ENCODE results near the gene FCN3. TPM values are rescaled to one million over a fixed set of nuclear protein-coding genes. Genes with fewer than 3 reads are reported as not detected.
A peak's percentile ranks its signal among the peaks of the same experiment; 100 is the strongest.

Gene FCN3
- total RNA-seq (2022) (not detected in 2 replicates), Bru-seq, nascent RNA (not detected), BruChase-seq, experiment 1, labeled RNA remaining after a 6-hour chase (percentile 11 among the genes with signal in this experiment), BruChase-seq, experiment 2, labeled RNA remaining after a 2-hour chase (not detected)
- long read RNA-seq: 0 reads

DNA sequence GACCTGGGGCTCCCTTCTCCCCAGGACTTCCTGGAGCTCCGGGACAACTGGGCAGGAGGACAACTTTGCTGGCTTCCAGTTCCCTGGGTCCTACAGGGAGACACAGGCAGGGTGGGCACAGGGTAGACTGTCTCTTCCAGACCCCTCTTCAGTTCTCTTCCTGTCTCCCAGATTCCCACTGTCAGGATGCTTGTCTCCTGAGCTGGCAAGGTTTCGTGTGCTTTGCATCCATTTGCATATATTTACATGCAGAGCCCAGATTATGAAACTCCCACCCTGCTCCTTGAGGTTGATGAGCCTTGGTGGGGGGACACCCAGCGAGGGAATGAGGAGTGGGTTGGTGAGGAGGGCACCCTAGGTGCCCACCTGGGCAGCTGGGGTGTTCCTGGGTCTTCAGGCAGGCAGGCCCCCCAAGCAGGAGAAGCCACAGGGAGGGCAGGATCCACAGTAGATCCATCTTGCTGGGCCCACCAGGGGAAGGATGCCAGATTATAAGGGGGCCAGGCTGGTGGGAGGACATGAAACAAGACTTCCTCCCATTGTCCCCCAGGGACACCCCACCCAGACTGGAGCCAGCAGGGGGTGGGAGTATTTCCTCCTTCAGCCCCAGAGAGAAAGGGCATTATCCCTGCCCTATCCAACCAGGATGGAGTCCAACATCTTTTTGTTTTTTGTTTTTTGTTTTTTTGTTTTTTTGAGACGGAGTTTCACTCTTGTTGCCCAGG lies at the start of gene FCN3:
Gene FCN3 (minus strand): TSS at position 463 of the 725 bp plus-strand sequence. CDS start 6 bp downstream, at position 457.
- Mint-ChIP-seq H3K4me3 (ENCODE audit: unreplicated experiment) (no peak within 1 kb of the TSS), H3K27ac (ENCODE audit: low read depth, unreplicated experiment) (no peak within 1 kb of the TSS), H3K27me3 (ENCODE audit: insufficient read depth, unreplicated experiment) (no peaks in the 10 kb centered on the region), H3K4me1 (ENCODE audit: insufficient read depth, unreplicated experiment) (peaks cover under 1% of the 10 kb centered on the region), H3K9me3 (ENCODE audit: unreplicated experiment) (no peaks in the 10 kb centered on the region), H3K36me3 (ENCODE audit: insufficient read depth, unreplicated experiment) (no peaks in the 10 kb centered on the region)
- intact Hi-C loops (cut with micrococcal nuclease): no loop called here
- no TSS peak for BruUV-seq (replicated peaks)
- TF ChIP-seq, protein P1, sequence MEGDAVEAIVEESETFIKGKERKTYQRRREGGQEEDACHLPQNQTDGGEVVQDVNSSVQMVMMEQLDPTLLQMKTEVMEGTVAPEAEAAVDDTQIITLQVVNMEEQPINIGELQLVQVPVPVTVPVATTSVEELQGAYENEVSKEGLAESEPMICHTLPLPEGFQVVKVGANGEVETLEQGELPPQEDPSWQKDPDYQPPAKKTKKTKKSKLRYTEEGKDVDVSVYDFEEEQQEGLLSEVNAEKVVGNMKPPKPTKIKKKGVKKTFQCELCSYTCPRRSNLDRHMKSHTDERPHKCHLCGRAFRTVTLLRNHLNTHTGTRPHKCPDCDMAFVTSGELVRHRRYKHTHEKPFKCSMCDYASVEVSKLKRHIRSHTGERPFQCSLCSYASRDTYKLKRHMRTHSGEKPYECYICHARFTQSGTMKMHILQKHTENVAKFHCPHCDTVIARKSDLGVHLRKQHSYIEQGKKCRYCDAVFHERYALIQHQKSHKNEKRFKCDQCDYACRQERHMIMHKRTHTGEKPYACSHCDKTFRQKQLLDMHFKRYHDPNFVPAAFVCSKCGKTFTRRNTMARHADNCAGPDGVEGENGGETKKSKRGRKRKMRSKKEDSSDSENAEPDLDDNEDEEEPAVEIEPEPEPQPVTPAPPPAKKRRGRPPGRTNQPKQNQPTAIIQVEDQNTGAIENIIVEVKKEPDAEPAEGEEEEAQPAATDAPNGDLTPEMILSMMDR (IDR thresholded peaks at IDR 0.05; ENCODE audit: unreplicated experiment): no peak
- CTCF ChIA-PET: interaction anchor here (0.6 to 1.1 kb wide), 4 partner anchors 8 to 287 kb away, joined by 3 to 5 read pairs (median 4); partner anchors contain the start of gene MAP3K6
- DNase-seq (ENCODE audit: unreplicated experiment): no peak
- POLR2A ChIA-PET: no interaction called here

DNA sequence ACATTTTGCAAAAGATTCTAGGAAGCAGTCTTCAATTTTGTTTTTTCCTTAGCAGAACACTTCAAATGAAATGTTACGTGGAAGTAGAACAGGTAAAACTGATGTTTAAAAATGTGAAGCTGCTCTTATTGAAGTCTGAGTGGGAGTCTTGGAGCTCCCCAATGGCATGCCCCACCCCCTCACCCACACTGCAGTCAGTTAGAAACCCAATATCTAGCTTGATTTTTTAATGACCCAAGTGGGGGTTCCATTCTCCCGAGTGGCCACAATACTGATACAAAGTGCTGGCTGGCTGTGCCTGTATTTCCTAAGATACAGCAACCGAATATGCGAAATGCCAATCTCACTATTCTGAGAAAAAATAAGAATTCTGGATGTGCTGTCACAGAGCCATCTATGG lies 49.1 kb upstream of the FCN3 start:
- ChIA-PET POLR2A (interaction anchor here (2.0 kb wide), 1 partner anchor 11 kb away, joined by 5 read pairs; no protein-coding TSS in a partner anchor), CTCF (interaction anchor here (0.5 to 1.4 kb wide), 5 partner anchors 9 to 194 kb away, joined by 3 to 4 read pairs (median 4); no protein-coding TSS in a partner anchor)
- no peak overlapping the region for H3K27ac Mint-ChIP-seq (ENCODE audit: low read depth, unreplicated experiment)
- no peaks in the 10 kb centered on the region for H3K27me3 Mint-ChIP-seq (ENCODE audit: insufficient read depth, unreplicated experiment)
- TF ChIP-seq, protein P1 (IDR thresholded peaks at IDR 0.05; ENCODE audit: unreplicated experiment): no peak
- no peak for DNase-seq (ENCODE audit: unreplicated experiment)
- H3K4me3 Mint-ChIP-seq (ENCODE audit: unreplicated experiment): no peak overlapping the region
- peaks cover 70% of the 10 kb centered on the region for H3K36me3 Mint-ChIP-seq (ENCODE audit: insufficient read depth, unreplicated experiment)
- H3K4me1 Mint-ChIP-seq (ENCODE audit: insufficient read depth, unreplicated experiment): peaks cover 10% of the 10 kb centered on the region
- no TSS peak for BruUV-seq (replicated peaks)
- intact Hi-C loops (cut with micrococcal nuclease): no loop called here
- no peaks in the 10 kb centered on the region for H3K9me3 Mint-ChIP-seq (ENCODE audit: unreplicated experiment)

DNA sequence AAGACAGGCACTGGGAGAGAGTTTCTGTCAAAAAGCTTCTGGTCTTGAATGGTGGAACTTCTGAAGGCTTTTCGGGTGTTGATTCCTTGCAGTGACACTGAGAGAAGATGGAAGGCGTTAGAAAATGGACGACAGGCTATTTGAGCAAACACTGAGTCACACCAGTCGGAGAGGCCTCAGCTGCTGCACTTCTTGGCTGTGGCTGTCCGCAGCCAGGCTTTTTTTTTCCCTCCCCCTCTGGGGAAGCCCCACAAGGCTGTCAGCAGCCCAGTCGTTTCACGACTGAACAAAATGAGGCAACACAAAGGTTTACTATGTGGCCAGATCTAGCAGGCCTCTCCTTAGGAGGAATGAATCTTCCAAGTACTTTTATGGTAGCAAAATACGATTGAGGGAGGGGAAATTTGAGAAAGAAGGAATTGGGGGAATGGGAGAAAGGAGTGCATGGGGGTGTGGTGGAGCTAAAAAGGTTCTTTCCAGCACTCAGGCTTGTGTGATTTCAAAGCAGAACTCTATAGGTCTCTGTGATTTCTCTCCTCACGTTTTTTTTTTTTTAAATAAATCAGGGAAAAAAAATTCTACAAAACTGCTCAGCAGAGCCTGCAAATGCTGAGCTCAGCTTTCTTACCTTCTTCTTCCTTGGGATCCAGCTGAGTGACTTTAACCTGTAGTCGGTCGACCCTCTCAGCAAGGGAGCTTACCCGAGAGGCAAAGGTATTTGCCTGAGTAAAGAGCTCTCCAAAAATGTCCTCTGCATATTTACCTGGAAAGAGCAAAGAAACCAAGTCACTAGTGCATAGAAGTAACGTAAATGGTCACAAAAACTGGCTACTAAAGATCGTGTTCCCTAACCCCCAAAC lies 43.9 kb upstream of the FCN3 start:
- Mint-ChIP-seq H3K4me1 (ENCODE audit: insufficient read depth, unreplicated experiment) (peaks cover 12% of the 10 kb centered on the region), H3K9me3 (ENCODE audit: unreplicated experiment) (no peaks in the 10 kb centered on the region), H3K27me3 (ENCODE audit: insufficient read depth, unreplicated experiment) (no peaks in the 10 kb centered on the region), H3K36me3 (ENCODE audit: insufficient read depth, unreplicated experiment) (peaks cover 68% of the 10 kb centered on the region), H3K4me3 (ENCODE audit: unreplicated experiment) (no peak overlapping the region), H3K27ac (ENCODE audit: low read depth, unreplicated experiment) (peak overlapping the region; percentile 75)
- DNase-seq (ENCODE audit: unreplicated experiment): peak; percentile 85
- TF ChIP-seq, protein P1 (IDR thresholded peaks at IDR 0.05; ENCODE audit: unreplicated experiment): no peak
- ChIA-PET CTCF (interaction anchor here (0.7 to 1.6 kb wide), 6 partner anchors 11 to 190 kb away, joined by 3 to 8 read pairs (median 4); no protein-coding TSS in a partner anchor), POLR2A (interaction anchor here (0.6 to 2.0 kb wide), 5 partner anchors 11 to 92 kb away, joined by 3 to 12 read pairs (median 4); partner anchors contain the start of gene WASF2)
- no TSS peak for BruUV-seq (replicated peaks)
- intact Hi-C loops (cut with micrococcal nuclease): no loop called here
